Renal pelvis (tissue), 4 donors: ENCODE results near the gene ZBTB46. TPM values are rescaled to one million over a fixed set of nuclear protein-coding genes. Genes with fewer than 3 reads are reported as not detected.
A peak's percentile ranks its signal among the peaks of the same experiment; 100 is the strongest.
"Not testable (repeated sequence)": the region's sequence is repeated elsewhere in the genome, so short reads cannot be mapped to it uniquely, and the experiment has no call there.

Source experiments
- DNase-seq: peaks from one replicate; pipeline ENCODE4 v3.0.0-alpha.2; 2013
- polyA plus RNA-seq, 3 donors: library from polyadenylated mRNA; unstranded; fragments of 120-200 nt; gene quantifications; one replicate each; pipeline ENCODE4 v1.2.1, GENCODE V29; 2013; ENCODE audit not compliant: insufficient read length in 3 of 3

ZBTB46 gene
- polyA plus RNA-seq, 3 donors, result 16.8 to 23.5 (median 19.5) TPM

- no peak for DNase-seq
These were observed 35.8 kb downstream of the ZBTB46 start for GRCh38 chr20:63795178-63795830.

DNA sequence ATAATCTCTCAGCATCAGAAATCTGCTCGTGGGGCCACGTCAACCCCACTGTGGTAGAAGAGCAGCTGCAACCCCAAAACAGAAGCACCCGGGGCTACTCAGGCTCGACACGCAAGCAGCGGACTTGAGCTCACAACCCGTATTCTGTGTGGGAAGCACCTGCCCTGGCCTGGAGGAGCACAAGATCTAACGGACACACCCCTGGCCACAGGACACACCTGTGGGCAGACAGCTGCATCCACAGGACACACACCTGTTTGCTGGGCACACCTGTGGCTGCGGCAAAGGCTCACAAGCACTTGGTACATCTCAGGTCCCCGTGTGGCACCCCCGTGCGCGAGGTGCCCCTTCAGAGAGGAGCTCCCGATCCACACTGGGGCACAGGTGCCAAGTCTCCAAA lies 36.5 kb downstream of the ZBTB46 start:
- DNase-seq, result no peak

DNA sequence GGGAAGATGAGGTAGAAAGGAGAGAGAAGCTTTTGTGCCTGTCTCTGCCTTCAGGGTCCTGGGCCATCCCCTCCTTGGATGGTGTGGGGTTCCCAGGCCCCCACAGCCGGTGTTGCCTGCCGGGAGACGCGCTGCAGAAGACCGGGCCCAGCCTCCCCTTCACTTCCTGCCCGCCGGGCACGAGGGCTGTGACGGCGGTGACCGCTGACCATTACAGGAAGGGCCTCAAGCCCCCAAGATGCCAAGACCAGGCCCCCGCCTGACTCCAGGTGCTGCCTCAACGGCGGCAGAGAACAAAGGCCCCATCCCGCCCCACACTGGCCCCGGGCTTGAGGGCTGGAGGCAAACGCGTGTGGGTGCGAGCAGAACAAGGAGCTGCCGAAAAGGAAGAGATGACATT lies 38.2 kb downstream of the ZBTB46 start:
- no peak for DNase-seq

GRCh38 chr20:63791497-63792156 lies 39.4 kb downstream of the ZBTB46 start:
- DNase-seq, result peak; percentile 33

GRCh38 chr20:63790572-63791168 lies 40.4 kb downstream of the ZBTB46 start:
- DNase-seq, result no peak

DNA sequence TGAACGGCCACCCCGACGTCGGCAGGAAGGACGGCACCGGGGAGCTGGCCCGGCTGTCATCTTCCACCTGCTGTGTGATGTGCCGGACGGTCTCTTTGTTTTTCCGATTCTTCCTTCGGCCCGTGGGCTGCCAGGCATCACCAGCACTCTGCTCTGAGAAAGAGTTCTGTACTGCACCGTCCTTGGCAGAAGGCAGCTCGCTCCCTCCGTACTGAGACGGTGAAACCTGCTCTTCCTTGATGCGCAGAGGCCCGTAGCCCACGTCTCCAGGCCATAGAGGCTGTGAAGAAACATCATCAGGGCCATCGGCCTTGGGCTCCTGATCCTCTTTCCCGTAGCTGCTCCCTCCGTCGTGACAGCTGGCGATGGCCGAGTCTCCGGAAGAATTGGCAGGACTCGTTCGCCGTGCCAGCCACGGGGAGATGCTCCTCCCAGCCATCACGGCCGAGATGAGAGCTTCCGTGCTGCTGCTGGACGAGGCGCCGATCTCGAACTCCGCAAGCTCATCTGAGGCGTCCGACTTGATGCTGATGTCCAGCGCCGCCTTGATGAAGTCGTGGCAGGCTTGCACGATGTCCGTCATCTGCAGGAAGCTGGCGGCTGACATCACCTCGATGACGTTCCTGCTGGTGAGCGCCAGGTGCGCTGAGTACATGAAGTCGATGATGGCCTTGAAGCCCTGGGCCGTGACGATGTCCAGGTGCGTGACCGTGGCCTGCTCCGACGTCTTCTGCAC lies 41.1 kb downstream of the ZBTB46 start:
- DNase-seq, result no peak

DNA sequence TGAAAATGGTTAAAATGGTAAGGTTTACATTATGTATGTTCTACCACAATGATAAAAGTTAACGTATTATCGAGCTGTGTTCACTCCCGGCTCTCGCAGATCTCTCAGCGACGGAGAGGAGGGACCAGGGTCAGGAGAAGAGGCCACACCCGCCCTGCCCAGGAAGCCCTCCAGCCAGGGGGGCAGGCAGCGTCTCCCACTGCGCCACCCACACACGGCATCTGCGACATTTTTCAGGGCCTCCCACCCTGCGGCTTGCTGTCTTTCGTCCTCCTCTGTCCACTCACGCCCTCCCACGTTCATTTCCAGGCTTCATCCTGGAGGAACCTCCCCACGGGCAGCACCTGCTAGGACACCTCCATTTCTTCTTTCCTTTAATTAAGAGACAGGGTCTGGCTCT lies 43.3 kb downstream of the ZBTB46 start:
- DNase-seq, result no peak

- no peak for DNase-seq
These were observed 43.8 kb downstream of the ZBTB46 start for GRCh38 chr20:63787302-63787701.

- DNase-seq, result no peak
These were observed 45.4 kb downstream of the ZBTB46 start for GRCh38 chr20:63785691-63786131.

DNA sequence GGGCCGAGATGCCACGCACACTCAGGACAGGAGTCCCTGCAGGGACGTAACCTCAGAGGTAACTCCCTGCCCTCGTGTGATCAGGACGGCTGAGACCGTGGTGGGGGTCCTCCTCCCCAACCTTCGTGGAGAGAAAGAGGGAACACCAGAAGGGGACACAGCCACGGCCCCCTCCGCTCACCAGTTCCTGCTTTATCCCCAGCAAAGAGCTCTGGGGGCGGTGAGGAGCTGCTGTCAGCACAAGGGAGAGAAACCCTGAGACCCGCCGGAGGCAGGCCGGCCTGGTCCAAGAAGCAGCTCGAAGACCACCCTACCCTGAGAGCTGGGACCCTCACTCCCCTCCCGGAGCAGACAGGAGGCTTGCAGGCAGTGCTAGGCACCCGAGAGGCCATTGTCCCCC lies 47.1 kb downstream of the ZBTB46 start:
- no peak for DNase-seq

- DNase-seq, result no peak
These were observed 48.5 kb downstream of the ZBTB46 start for GRCh38 chr20:63782521-63782971.

DNA sequence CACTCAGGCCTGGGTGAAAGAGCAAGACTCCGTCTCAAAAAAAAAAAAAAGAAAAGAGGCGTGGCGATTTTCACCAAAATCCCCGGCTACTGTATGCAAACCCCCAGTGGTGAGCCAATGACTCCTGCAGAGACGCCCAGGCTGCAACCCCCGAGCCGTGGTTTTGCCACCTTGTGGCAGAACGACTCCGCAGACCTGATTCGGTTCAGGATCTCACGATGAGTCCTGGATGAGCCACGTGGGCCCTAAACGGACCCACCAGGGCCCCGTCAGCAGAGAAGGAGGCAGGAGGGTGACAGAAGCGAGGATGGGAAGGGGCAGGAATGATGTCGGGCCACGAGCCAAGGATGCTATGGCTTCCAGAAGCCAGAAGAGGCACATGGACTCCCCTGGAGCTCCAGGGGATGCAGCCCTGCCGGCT lies 49.0 kb downstream of the ZBTB46 start:
- no peak for DNase-seq

DNA sequence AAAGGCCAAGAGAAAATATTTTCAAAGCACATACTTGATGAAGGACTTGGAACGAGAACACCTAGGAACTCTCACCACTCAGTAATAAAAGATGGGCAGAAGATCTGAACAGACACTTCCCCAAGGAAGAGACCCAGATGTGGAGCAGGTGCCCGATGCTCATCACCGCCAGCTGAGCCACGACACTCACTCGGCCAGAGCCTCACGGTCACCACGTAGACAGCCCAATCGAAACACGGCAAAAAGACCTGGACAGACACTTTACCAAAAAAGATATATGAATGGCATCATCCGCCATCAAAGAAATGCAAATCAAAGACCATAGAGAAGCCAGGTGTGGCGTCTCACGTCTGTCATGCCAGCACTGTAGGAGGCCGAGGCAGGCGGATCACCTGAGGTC lies 49.9 kb downstream of the ZBTB46 start:
- no peak for DNase-seq

- DNase-seq, result no peak
These were observed 52.2 kb downstream of the ZBTB46 start for GRCh38 chr20:63778857-63779256.

DNA sequence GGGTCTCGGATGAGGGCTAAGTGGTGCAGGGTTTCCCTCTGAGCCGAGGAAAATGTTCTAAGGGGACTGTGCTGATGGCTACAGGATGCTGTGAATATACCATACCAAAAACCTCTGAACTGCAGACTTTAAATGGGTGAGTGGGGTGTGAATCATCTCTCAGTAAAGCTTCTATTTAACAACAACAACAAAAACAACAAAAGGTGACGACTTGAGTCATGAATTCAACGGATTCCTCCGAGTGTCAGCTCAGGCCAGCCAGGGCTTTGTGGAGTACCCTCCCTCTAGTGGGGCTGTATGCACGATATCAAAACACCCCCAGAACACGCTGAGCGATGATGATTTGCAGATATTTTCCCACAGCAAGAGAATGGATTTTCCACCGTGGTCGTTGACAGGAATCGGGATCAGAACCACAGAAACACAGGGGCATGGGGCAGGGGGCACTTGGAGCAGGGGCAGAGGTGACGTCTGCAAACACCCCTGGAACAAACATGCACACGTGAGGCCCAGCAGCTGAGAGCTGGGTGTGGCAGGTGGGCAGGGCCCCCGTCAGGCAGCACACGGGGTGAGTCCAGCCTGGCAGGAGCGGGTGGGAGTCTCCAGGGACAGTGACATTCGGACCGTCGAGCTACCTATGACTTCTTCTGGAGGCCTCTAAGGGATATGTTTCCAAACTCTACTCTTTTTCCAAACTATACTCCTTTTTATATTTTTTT lies 52.9 kb downstream of the ZBTB46 start:
- DNase-seq, result no peak

- no peak for DNase-seq
These were observed 53.5 kb downstream of the ZBTB46 start for GRCh38 chr20:63777614-63778013.

GRCh38 chr20:63776875-63777274 lies 54.2 kb downstream of the ZBTB46 start:
- not testable (repeated sequence) for DNase-seq

GRCh38 chr20:63775096-63775978 lies 55.7 kb downstream of the ZBTB46 start:
- DNase-seq, result peak; percentile 86

DNA sequence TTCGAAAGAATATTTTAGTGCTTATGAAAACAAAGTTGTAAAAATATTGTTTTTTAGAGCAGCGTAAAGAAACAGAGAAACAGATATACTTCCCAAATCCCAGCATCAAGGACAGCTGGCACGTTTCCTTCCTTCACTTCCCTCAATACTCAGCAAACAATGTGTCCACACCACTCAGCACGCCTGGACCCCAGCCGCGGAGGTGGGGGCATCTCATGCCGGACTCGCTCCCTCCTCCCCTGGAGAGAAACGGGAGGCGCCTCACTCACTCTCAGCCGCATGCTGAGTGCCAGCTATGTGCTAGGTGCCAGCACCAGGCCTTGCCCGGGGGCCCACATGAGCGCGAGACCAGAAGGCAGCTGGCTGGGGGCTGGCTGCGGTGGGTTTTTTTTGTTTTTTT lies 56.8 kb downstream of the ZBTB46 start:
- no peak for DNase-seq

DNA sequence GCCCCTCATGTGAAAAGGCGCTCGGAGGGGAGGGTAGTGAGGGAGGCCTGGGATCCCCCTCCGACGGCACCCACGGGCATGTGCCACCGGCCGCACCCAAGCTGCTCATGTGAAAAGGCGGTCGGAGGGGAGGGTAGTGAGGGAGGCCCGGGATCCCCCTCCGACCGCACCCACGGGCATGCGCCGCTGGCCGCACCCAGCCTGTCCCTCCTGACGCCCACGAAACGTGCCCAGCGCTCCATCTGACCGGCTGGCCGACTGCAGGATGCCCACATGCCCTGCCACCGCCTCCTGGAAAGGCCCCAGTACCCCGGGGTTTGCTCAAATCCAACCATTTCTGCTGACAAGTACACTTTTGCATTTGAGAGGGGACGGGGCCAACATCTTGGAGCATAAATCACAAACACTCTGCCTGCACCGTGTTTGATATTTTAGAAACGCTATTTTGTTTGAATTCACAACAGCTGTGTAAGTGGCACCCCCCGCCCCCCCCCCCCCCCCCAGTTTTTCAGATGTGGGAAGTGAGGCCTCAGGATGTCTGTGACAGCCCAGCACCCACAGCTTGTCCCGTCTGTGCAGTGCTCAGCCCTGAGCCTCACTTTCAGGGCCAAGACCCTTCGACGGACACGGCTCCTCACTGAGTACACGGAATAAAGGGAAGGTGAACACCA lies 57.4 kb downstream of the ZBTB46 start:
- no peak for DNase-seq
